ENCODE measurements around the gene DZIP1L.
"Not testable (repeated sequence)": the region's sequence is repeated elsewhere in the genome, so short reads cannot be mapped to it uniquely, and the experiment has no call there.

The DZIP1L gene

GRCh38 chr3:138113326-138113725 lies 2.1 kb downstream of the DZIP1L start:
- no peak for DNase-seq

GRCh38 chr3:138112362-138112761 lies 3.0 kb downstream of the DZIP1L start:
- DNase-seq: no peak

DNA sequence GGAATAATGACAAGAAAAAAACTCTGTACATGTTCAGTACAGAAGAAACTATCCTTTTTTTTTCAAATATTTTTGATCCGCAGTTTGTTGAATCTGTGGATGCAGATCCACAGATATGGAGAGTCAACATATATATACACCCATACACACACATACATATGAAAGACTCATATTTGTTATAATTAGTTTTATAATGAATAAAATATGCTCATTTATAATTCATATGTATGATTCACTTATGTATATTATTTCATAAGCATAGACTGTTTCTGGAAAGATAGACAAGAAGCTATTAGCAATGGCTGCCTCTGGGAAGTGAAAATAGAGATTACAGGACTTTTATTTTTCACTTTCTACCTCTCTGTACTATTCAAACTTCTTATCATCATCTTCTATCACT lies 9.8 kb downstream of the DZIP1L start:
- DNase-seq: no peak

- DNase-seq: no peak
Measured at GRCh38 chr3:138103466-138103865, 11.9 kb downstream of the DZIP1L start.

DNA sequence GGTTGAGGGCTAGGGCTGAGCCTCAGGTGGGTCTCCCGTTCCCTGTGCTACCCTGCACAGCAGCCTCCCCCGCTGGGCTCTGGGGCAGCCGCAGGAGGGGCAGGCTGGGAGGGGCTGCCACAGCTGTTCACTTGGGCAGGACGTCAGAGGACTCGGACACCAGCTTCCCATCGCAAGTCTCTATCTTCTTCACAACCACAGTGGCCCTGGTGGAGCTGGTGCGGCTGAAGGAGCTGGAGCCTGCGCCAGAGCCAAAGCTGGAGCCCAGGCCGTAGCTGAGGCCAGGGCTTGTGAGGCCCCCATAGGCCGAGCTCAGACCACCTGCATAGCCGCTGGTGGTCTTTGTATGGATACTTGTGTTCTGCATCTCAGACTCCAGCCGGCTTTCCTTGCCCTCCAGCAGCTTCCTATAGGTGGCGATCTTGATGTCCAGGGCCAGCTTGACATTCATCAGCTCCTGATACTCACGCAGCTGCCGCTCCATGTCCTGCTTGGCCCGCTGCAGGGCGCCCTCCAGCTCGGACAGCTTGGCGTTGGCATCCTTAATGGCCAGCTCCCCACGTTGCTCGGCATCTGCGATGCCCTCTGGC lies 14.0 kb downstream of the DZIP1L start:
- DNase-seq: not testable (repeated sequence)

DNA sequence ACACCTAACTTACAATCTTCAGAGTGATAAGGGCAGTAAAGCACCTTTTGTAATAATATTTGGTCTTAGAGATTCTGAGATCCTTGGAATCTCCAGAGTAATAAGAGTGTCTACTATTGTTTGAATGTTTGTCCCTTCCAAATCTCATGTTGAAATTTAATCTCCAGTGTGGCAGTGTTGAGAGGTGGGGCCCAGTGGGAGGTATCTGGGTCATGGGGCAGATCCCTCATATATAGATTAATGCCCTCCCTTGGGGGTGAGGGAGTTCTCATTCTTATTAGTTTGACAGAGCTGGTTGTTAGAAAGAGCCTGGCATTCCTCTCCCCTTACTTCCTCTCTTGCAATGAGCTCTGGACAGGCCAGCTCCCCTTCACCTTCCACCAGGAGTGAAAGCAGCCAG lies 16.0 kb downstream of the DZIP1L start:
- no peak for DNase-seq

GRCh38 chr3:138097192-138098172 lies 17.9 kb downstream of the DZIP1L start:
- no peak for DNase-seq

DNA sequence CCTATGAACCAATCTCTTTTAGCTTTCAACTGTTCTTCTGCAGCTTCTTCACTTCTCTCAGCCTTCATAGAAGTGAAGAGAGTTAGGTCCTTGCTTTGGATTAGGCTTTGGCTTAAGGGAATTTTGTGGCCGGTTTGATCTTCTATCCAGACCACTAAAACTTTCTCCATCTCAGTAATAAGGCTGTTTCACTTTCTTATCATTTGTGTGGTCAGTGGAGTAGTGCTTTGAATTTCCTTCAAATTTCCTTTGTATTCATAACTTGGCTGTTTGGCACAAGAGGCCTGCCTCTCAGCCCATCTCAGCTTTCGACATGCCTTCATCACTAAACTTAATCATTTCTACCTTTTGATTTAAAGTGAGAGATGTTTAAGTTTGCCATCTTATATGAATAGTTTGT lies 21.7 kb downstream of the DZIP1L start:
- no peak for DNase-seq

DNA sequence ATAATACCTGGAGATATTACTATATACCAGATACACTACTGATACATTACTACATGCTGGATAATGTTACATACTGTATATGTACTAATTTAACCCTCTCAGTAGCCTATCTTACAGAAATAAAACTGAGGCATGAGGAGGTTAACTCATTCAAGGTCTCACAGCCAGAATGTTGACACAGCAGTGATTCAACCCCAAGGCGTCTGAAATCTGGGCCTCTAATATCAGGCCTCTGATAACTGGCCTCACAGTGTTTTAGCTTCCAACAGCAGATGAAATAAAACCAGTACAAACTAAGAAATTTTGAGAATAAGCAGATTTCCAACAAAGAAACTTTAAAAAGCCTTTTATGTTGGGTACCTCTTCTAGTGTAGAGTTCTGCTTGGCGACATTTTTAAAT lies 23.4 kb downstream of the DZIP1L start:
- DNase-seq: no peak

GRCh38 chr3:138089091-138089490 lies 26.3 kb downstream of the DZIP1L start:
- no peak for DNase-seq

DNA sequence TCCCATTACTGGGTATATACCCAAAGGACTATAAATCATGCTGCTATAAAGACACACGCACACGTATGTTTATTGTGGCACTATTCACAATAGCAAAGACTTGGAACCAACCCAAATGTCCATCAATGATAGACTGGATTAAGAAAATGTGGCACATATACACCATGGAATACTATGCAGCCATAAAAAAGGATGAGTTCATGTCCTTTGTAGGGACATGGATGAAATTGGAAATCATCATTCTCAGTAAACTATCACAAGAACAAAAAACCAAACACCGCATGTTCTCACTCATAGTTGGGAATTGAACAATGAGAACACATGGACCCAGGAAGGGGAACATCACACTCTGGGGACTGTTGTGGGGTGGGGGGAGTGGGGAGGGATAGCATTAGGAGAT lies 29.7 kb downstream of the DZIP1L start:
- not testable (repeated sequence) for DNase-seq

GRCh38 chr3:138084196-138084595 lies 31.2 kb downstream of the DZIP1L start:
- DNase-seq: no peak

DNA sequence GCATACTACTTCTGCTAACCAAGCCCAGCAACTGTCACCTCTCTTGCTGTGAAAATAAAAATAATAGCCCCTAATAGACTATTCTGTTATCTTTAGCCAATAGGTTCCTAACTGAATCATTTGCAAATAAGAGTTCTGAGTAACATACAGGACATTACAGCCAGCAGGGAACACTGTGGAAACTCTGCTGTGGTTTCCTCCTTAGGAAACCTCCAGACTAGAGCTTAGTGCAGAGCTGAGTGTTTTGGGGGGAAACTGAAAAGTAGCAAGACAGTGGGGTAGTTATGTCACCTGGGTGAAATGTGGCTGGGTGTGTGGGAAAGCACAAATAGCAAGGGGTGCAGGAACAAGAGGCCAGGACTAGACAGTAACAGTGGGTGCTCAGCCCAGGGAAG lies 32.4 kb downstream of the DZIP1L start:
- DNase-seq: no peak

DNA sequence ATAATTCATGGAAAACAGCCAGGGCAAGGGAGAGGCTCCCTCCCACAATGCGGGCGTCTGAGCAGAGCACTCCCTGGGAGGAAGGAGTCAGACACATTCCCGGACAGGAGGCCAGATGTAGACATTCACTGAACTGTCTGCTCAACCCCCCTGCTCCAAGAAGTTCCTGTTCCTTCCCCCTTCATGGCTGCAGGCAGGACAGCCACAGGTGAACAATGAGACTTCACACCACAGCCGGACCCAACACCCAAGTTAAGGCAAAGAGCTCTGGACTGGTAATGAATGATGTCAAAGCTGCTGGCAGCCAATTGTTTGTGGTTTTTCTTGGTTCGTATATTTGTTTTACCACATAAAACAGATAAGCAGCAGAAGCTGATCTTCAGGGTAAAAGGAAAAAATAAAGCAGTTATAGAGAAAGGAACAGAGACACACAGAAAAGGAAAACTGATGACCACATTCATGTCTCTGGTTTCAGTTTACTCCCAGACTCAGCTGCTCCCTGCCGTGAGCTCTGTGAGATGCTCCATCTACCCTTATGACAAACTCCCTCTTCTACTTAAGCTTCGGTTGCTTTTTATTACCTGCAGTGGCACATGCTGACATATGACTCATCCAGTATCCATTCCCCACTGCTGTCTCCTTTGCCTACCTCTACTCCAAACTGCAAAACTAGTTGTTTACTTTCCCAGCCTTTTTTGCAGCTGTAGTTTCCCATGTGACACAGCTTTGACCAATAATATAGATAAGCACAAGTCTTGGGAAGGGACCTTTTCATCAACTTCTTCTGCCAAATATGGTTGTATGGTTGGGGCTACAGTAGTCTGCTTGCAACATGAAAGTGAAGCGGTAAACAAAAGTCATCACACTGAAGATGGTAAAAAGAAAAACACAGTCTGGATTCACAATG lies 33.1 kb downstream of the DZIP1L start:
- no peak for DNase-seq

DNA sequence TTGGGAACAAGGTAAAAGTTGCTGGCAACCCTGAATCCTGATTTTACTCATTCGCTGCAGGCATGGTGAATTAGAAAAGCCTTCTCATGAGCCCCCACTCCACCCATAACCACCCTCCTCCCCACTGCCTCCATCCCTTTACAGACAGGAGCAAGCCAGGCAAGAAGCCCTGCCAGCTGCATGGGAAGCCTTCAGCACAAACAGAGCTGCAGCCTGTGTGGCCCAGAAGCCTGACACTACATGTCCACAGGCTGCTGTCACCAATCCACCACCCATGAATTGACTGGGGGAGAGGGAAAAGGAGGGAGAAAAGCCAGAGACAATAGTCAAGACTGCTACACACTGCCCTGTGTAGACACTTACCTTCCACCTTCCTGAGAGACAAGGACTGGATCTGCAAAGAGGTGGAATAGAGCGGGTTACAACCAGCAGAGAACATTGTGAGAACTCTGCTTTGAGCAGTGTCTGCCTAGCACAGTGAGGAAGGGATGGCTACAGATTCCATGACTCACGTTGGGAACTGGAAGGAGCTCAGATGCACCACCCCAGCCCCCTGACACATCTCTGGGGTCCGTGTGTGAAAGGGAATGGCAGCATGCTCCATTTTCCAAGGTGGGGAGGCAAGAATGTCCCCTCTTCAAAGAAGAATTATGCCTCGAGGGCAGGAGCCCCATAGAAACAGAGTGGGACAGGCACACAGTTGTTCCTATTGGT lies 33.9 kb downstream of the DZIP1L start:
- no peak for DNase-seq

GRCh38 chr3:138079901-138080300 lies 35.5 kb downstream of the DZIP1L start:
- no peak for DNase-seq

- no peak for DNase-seq
Measured at GRCh38 chr3:138078901-138079344, 36.5 kb downstream of the DZIP1L start.

DNA sequence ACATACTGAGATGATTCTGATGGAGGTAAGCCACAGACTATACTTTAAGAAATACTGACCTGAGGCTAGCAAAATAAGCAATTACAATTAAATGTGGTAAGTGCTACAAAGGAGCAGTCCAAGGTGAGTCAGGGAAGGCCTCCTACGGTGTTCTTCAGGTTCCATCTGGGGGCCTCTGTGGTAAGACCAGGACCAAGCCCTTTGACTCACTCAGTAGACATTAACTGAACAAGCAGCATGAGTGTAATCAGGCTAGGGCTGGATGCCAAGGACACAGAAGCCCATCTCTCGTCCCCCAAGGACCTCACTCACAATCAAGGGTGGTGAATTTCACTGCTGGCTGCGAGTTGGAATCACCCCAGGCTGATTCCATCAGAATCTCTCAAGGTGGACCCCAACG lies 37.3 kb downstream of the DZIP1L start:
- DNase-seq: no peak

DNA sequence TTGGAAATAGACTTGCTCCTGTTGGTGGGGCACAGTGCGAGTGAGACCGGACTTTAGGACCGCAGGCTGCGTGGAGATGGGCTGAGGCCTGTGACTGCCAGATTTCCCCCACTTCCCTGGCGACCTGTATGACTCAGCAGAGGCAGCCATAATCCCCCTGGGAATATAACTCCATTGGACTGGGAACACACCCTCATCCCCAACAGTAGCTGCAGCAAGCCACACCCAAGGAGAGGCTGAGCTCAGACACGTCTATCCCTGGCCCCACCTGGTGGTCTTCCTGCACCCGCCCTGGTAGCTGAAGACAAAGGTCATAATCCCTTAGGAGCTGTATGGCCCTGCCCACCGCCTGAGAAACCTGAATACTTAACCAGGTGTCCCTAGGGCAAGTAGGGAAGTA lies 42.6 kb downstream of the DZIP1L start:
- no peak for DNase-seq

GRCh38 chr3:138070006-138070405 lies 45.4 kb downstream of the DZIP1L start:
- no peak for DNase-seq

DNA sequence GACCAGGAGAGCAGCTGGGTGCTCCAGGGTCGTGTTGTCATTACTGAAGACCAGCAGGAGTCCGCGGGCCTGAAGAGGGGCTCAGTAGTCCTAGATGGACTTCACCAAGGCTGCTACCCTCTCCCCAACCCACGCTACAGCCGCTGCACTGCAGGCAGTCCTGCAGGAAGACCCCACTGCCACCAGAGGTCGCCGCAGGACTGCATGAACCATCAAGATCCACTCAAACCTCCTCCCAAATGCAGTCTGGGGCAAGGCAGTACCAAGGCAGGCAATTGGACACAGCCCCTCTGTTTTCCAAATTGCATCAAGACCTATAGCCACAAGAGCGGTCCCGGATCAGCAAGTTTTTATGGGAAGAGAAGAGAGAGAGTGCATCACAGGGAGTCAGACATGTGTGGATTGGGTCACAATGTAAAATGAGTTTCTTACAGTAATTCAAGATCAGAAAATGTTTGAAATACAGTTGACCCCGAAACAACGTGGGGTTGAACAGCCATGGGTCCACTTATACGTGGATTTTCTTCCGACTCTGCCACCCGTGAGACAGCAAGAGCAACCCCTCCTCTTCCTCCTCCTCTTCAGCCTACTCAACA lies 46.7 kb downstream of the DZIP1L start:
- DNase-seq: peak; percentile 32

DNA sequence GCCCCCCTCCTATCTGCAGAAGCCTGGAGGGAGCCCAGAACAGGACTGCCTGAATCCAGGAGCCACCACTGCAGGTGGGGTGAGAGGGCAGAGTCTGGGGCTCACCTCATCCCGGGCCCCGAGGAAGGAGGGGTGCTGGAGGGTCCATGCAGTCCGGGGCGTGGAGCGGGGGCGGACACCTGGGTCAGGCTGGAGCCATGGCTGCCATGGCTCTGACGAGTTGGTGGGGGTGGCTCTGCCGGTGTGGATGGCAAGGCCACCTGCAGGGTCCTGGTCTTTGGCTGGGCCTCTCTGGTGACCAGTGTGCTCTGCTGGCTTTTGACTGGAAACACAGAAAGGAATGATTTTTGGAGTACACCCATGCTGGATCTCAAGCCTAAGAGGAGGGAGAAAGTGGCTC lies 47.4 kb downstream of the DZIP1L start:
- no peak for DNase-seq
